Type B pancreatic cell (in vitro differentiated cells): Measurements from ENCODE around the gene CIRBP. TPM values are rescaled to one million over a fixed set of nuclear protein-coding genes. Genes with fewer than 3 reads are reported as not detected.
A peak's percentile ranks its signal among the peaks of the same experiment; 100 is the strongest.

ENCODE experiments used
- DNase-seq: peaks from one replicate; pipeline ENCODE4 v3.0.0; 2021; ENCODE audit warnings: mixed read lengths; ENCODE audit not compliant: unreplicated experiment; ENCODE audit errors: extremely low spot score
- H3K27ac Mint-ChIP-seq: 2 replicates; pipeline ENCODE4 v1.8.0; 2021; ENCODE audit warnings: mild to moderate bottlenecking, mixed read lengths
- H3K27me3 Mint-ChIP-seq: 2 replicates; pipeline ENCODE4 v1.8.0; 2021; ENCODE audit warnings: mixed read lengths
- H3K36me3 Mint-ChIP-seq: 2 replicates; pipeline ENCODE4 v1.8.0; 2021; ENCODE audit warnings: mixed read lengths
- H3K4me1 Mint-ChIP-seq: one replicate; pipeline ENCODE4 v1.8.0; 2021; ENCODE audit warnings: mixed read lengths; ENCODE audit not compliant: unreplicated experiment
- H3K4me3 Mint-ChIP-seq: 2 replicates; pipeline ENCODE4 v1.8.0; 2021; ENCODE audit warnings: mild to moderate bottlenecking, mixed read lengths
- H3K9me3 Mint-ChIP-seq: 2 replicates; pipeline ENCODE4 v1.8.0; 2021; ENCODE audit warnings: mixed read lengths
- CTCF ChIP-seq: fragments of 200-600 bp; sonication (generic); conservative IDR thresholded peaks from 2 replicates; pipeline ENCODE4 v1.5.0; 2021; ENCODE audit warnings: antibody characterized with exemption, mild to moderate bottlenecking
- total RNA-seq: library from RNA; stranded (reverse); gene quantifications from 2 replicates; pipeline ENCODE4 v1.2.1, GENCODE V29; 2021; ENCODE audit warnings: low replicate concordance

The CIRBP gene
- total RNA-seq, 1 donor from 2014 or later: 421 TPM

- DNase-seq: no peak
- Mint-ChIP-seq H3K36me3 (no peaks in the 10 kb centered on the region), H3K27ac (no peak overlapping the region), H3K4me1 (no peaks in the 10 kb centered on the region), H3K27me3 (no peaks in the 10 kb centered on the region), H3K4me3 (no peak overlapping the region), H3K9me3 (no peaks in the 10 kb centered on the region)
- no peak for TF ChIP-seq CTCF
Observed at GRCh38 chr19:1222394-1222793, 46.7 kb upstream of the CIRBP start.

- DNase-seq: no peak
- H3K4me3 Mint-ChIP-seq: no peak overlapping the region
- H3K4me1 Mint-ChIP-seq: no peaks in the 10 kb centered on the region
- H3K27ac Mint-ChIP-seq: no peak overlapping the region
- peak; percentile 66 for TF ChIP-seq CTCF
- no peaks in the 10 kb centered on the region for H3K27me3 Mint-ChIP-seq
- no peaks in the 10 kb centered on the region for H3K36me3 Mint-ChIP-seq
- H3K9me3 Mint-ChIP-seq: no peaks in the 10 kb centered on the region
Observed at GRCh38 chr19:1223018-1223855, 45.9 kb upstream of the CIRBP start.

GRCh38 chr19:1224047-1224825, 44.9 kb upstream of the CIRBP start:
- Mint-ChIP-seq H3K27ac (no peak overlapping the region), H3K27me3 (no peaks in the 10 kb centered on the region), H3K4me1 (no peaks in the 10 kb centered on the region), H3K4me3 (no peak overlapping the region), H3K9me3 (no peaks in the 10 kb centered on the region), H3K36me3 (no peaks in the 10 kb centered on the region)
- TF ChIP-seq CTCF: no peak
- no peak for DNase-seq

- no peaks in the 10 kb centered on the region for H3K9me3 Mint-ChIP-seq
- no peaks in the 10 kb centered on the region for H3K4me1 Mint-ChIP-seq
- no peak overlapping the region for H3K27ac Mint-ChIP-seq
- H3K36me3 Mint-ChIP-seq: no peaks in the 10 kb centered on the region
- TF ChIP-seq CTCF: no peak
- no peak for DNase-seq
- no peak overlapping the region for H3K4me3 Mint-ChIP-seq
- no peaks in the 10 kb centered on the region for H3K27me3 Mint-ChIP-seq
Observed at GRCh38 chr19:1224847-1225246, 44.3 kb upstream of the CIRBP start.

GRCh38 chr19:1225440-1226226, 43.5 kb upstream of the CIRBP start:
- TF ChIP-seq CTCF: no peak
- Mint-ChIP-seq H3K4me3 (no peak overlapping the region), H3K9me3 (no peaks in the 10 kb centered on the region), H3K36me3 (no peaks in the 10 kb centered on the region), H3K27ac (no peak overlapping the region), H3K27me3 (no peaks in the 10 kb centered on the region), H3K4me1 (no peaks in the 10 kb centered on the region)
- no peak for DNase-seq
